Mucosa of stomach (tissue), 1 donor: ENCODE data around the gene ANKRD33B.
"Not testable (repeated sequence)": the region's sequence is repeated elsewhere in the genome, so short reads cannot be mapped to it uniquely, and the experiment has no call there.

Experiments used
- H3K27me3 ChIP-seq: one replicate; pipeline ENCODE4 v1.7.0; 2013; ENCODE audit warnings: mild to moderate bottlenecking, low read length; ENCODE audit not compliant: control insufficient read depth, insufficient read depth
- H3K36me3 ChIP-seq: one replicate; pipeline ENCODE4 v1.7.0; 2013; ENCODE audit warnings: low read length; ENCODE audit not compliant: control insufficient read depth, insufficient read depth
- H3K4me1 ChIP-seq: one replicate; pipeline ENCODE4 v1.7.0; 2013; ENCODE audit warnings: mild to moderate bottlenecking, low read length; ENCODE audit not compliant: control insufficient read depth, insufficient read depth
- H3K4me3 ChIP-seq: one replicate; pipeline ENCODE4 v1.7.0; 2013; ENCODE audit warnings: low read length
- H3K9ac ChIP-seq: one replicate; pipeline ENCODE4 v1.7.0; 2013; ENCODE audit warnings: mild to moderate bottlenecking, low read length, moderate library complexity
- H3K9me3 ChIP-seq: one replicate; pipeline ENCODE4 v1.7.0; 2013; ENCODE audit warnings: mild to moderate bottlenecking, low read length, moderate library complexity; ENCODE audit not compliant: control insufficient read depth
- donor health status: Pancreatic carcinoma.

ANKRD33B gene

DNA sequence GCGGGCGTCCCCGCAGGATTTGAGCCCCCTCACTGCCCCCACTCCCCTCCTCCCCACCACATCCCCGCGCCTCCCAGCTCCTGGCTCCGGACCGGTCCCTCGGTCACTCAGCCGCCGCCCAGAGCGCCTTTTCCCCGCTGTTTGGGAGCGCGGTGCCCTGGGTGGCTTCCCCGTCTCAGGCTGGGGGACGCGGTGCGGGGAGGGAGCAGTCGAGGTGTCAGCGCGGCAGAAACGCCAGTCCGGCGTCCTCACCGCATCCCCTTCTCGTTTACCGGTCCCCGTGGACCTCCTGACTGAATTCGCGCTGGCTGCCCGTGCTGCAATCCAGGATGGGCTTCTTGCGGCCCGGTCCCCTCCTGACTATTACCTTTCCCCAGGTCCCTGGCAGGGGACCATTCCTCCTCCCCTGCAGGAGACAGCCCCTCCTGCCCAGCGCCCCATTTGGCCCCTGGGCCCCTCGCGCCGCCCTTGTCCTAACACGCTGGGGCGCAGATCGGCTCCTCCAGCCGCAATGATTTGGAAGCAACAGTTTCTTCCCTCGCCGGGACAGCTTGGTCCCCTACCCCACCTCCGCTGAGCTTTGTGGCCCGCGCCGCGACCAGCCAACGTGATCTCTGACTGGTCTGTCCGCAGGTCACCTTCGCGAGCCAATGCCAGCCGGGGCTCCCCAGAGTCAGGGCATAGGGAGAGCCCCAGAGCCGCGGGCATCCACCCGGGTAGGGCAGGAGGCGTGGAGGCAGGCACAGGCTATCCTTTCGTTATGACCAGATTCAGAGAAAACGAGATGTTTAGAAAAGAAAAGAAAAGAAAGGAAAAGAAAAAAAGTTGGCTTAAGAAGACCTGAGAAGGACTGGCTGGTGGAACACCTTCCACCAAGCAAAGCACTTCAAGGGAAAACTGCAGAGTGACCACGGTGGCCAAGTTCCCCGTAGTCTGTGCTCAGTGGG, 1.2 kb downstream of the ANKRD33B start:
- H3K9ac ChIP-seq, result peak overlapping the region; percentile 22
- H3K4me1 ChIP-seq, result peaks cover 25% of the 10 kb centered on the region

DNA sequence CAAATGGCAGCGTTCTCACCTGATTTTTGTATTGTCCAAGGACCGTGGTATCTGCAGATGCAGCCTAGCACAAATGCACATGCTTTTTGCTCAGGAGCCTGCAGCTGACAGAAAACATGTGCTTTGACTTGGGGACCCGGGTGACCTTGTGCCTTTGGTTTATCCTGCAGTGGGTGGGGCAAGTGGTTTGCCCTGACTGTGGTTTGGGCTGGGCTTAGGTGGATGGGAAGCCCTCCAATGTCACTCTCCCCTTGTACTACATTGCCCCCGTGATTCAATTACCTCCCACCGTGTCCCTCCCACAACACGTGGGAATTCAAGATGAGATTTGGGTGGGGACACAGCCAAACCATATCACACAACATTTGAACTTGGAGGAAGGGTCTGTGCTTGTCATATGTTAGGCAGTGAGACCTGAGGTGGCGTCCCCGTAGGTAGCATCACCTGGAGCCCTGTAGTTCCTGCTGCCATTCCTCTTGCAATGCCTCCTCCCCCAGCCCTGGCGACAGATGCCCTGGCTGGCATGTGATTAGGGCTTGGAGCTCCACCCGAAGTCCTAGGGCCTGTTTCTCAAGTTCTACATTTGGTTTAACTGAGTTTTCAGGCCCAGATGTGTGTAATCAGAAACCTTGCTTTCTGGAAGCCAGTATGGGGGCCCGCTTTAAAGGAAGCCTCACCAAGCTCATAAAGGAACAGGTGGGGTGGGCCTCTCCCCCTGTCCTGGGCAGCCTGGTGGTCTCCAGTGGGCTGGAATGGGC, 2.1 kb downstream of the ANKRD33B start:
- H3K9ac ChIP-seq, result no peak overlapping the region
- peaks cover 41% of the 10 kb centered on the region for H3K27me3 ChIP-seq
- H3K4me3 ChIP-seq, result no peak overlapping the region

More for the DNA sequence above, 1.2 kb downstream of the ANKRD33B start:
- H3K9me3 ChIP-seq, result no peaks in the 10 kb centered on the region
- peak overlapping the region; percentile 31 for H3K4me3 ChIP-seq
- peaks cover 41% of the 10 kb centered on the region for H3K27me3 ChIP-seq
- no peaks in the 10 kb centered on the region for H3K36me3 ChIP-seq

DNA sequence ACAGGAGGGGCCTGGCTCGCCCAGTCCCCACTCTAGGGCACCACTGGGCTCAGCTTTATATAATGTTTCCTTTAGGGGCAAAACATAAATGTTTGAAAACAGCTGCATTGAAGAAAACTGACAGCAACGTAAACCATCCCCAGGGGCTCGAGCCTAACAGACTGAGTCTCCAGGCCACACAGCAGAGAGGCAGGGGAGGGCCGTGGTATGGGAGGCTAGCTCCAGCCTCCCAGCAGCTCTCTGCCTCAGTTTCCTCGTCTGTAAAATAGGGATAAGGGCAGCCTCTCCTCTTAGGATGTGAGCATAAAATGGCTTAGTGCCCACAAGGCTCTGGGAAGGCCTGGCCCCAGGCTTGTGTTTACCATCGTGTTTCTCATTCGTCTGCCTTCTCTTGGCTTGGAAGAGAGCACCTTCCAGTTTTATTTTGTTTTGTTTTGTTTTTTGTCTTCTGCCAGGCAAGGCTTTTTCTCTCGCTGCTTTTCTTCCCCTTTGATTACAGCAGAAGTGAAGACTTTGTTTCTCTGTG, 2.7 kb downstream of the ANKRD33B start:
- Histone ChIP-seq H3K4me3 (no peak overlapping the region), H3K9ac (no peak overlapping the region)

More for the DNA sequence above, 2.1 kb downstream of the ANKRD33B start:
- peaks cover 25% of the 10 kb centered on the region for H3K4me1 ChIP-seq
- no peaks in the 10 kb centered on the region for H3K9me3 ChIP-seq
- no peaks in the 10 kb centered on the region for H3K36me3 ChIP-seq

DNA sequence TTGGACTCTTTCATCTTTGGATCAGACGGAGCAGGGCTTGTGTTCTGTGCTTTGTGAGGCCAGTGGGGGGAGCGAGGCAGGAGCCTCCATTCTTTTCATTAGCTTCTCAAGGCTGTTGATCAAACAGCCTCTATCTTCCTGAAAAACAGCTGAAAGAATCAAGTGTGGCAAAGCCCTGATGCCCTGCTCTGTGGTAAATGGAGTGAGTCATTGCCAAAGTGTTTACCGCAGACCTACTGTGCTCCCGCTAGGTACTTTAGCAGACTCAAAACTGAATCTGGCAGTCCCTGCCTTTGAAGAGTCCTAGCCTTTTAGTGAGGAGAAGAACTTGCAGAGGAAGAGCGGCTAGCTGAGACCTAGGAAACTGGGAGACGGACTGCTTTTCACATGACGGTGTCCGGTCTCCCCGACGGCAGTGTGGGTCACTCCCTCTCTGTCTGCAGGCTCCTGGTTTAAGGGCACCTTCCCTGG, 3.3 kb downstream of the ANKRD33B start:
- no peaks in the 10 kb centered on the region for H3K9me3 ChIP-seq
- H3K27me3 ChIP-seq, result peaks cover 39% of the 10 kb centered on the region
- no peaks in the 10 kb centered on the region for H3K36me3 ChIP-seq
- H3K4me1 ChIP-seq, result peaks cover 25% of the 10 kb centered on the region
- no peak overlapping the region for H3K4me3 ChIP-seq
- H3K9ac ChIP-seq, result no peak overlapping the region

More for the DNA sequence above, 2.7 kb downstream of the ANKRD33B start:
- peaks cover 41% of the 10 kb centered on the region for H3K27me3 ChIP-seq
- no peaks in the 10 kb centered on the region for H3K9me3 ChIP-seq
- no peaks in the 10 kb centered on the region for H3K36me3 ChIP-seq
- peaks cover 25% of the 10 kb centered on the region for H3K4me1 ChIP-seq

GRCh38 chr5:10567781-10568321, 4.0 kb downstream of the ANKRD33B start:
- Histone ChIP-seq H3K4me1 (peaks cover 19% of the 10 kb centered on the region), H3K9me3 (no peaks in the 10 kb centered on the region), H3K4me3 (no peak overlapping the region), H3K27me3 (peaks cover 32% of the 10 kb centered on the region), H3K36me3 (no peaks in the 10 kb centered on the region), H3K9ac (no peak overlapping the region)

DNA sequence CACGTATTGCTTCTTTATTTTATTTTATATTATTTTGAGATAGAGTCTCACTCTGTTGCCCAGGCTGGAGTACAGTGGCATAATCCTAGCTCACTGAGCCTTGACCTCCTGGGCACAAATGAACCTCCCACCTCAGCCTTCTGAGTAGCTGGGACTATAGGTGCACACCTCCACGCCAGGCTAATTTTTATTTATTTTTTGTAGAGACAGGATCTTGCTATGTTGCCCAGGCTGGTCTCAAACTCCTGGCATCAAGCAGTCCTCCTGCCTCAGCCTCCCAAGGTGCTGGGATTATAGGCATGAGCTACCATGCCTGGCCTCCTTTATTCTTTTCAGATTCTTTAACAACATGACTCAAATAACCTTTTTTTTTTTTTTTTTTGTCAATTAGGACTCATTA, 6.7 kb downstream of the ANKRD33B start:
- not testable (repeated sequence) for H3K4me1 ChIP-seq, H3K9me3 ChIP-seq, H3K36me3 ChIP-seq, H3K27me3 ChIP-seq, H3K4me3 ChIP-seq, H3K9ac ChIP-seq

DNA sequence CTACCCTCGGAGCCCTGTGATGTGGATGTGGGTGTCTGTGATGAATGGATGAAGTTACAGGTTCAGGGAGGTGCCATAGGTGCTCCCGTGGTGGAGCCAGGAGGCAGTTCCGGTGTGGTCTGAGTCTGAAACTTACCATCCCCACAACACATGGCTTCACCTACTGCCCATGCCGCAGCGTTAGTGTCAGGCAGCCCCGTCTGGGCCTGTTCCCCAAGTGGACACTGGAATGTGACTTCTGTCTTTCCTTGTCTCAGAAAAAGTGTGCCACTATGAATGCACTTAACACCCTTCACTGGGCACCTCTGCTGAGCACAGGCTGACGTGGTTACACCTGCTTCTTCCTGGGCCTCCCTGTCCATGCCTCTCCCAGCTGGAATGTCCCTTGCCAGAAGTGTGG, 8.6 kb downstream of the ANKRD33B start:
- H3K4me3 ChIP-seq, result no peak overlapping the region
- H3K9ac ChIP-seq, result no peak overlapping the region
- no peaks in the 10 kb centered on the region for H3K27me3 ChIP-seq
- no peaks in the 10 kb centered on the region for H3K36me3 ChIP-seq
- H3K9me3 ChIP-seq, result no peaks in the 10 kb centered on the region
- H3K4me1 ChIP-seq, result no peaks in the 10 kb centered on the region

DNA sequence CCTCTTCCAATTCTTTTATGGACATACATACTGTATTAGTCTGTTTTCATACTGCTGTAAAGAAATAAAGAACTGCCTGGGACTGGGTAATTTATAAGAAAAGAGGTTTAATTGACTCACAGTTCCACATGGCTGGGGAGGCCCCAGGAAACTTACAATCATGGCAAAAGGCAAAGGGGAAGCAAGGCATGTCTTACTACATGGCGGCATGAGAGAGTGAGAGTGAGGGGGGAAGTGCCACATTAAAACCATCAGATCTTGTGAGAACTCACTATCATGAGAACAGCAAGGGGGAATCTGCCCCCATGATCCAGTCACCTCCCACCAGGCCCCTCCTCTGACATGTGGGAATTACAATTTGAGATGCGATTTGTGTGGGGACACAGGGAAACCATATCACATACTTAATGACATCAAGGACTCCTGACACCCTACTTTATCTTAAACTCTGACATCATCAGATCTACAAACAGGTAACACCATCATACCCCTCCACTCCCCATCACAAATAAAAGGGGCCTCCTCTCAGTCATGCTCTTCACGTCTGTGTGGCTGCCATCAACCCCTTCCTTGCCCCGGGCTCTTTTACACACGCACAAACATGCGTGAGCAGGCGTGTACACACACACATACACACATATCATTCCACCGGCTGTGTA, 9.7 kb downstream of the ANKRD33B start:
- Histone ChIP-seq H3K36me3 (no peaks in the 10 kb centered on the region), H3K4me1 (no peaks in the 10 kb centered on the region), H3K4me3 (no peak overlapping the region), H3K9me3 (no peaks in the 10 kb centered on the region), H3K9ac (no peak overlapping the region), H3K27me3 (no peaks in the 10 kb centered on the region)

- not testable (repeated sequence) for H3K9ac ChIP-seq, H3K36me3 ChIP-seq, H3K9me3 ChIP-seq, H3K4me3 ChIP-seq, H3K4me1 ChIP-seq, H3K27me3 ChIP-seq
These were observed 11.0 kb downstream of the ANKRD33B start for GRCh38 chr5:10574879-10575278.

GRCh38 chr5:10576121-10576789, 12.4 kb downstream of the ANKRD33B start:
- Histone ChIP-seq H3K9me3 (no peaks in the 10 kb centered on the region), H3K9ac (no peak overlapping the region), H3K4me3 (no peak overlapping the region), H3K27me3 (no peaks in the 10 kb centered on the region), H3K36me3 (no peaks in the 10 kb centered on the region), H3K4me1 (no peaks in the 10 kb centered on the region)

- Histone ChIP-seq H3K4me1 (no peaks in the 10 kb centered on the region), H3K9ac (no peak overlapping the region), H3K27me3 (no peaks in the 10 kb centered on the region), H3K9me3 (no peaks in the 10 kb centered on the region), H3K4me3 (no peak overlapping the region), H3K36me3 (no peaks in the 10 kb centered on the region)
These were observed 12.9 kb downstream of the ANKRD33B start for GRCh38 chr5:10576790-10577189.
